HCT116 (cell line): ENCODE measurements around the gene MDFI. TPM values are rescaled to one million over a fixed set of nuclear protein-coding genes. Genes with fewer than 3 reads are reported as not detected.

Experiments used
- ATAC-seq: fragments of 200-7000 bp; cut with Tn5 transposase; 2 replicates; pipeline ENCODE4 v1.9.1; 2020; ENCODE audit warnings: mild to moderate bottlenecking, moderate library complexity
- BruUV-seq: library from RNA; stranded (reverse); fragments of 400-500 nt; replicated peaks from 2 replicates; lab custom pipeline; 2021; lab: Mats Ljungman, UMichigan
- CTCF ChIA-PET: fragments of 300-600 bp; sonication (Branson Sonifier 250); formaldehyde crosslinking; loops from one replicate; lab custom pipeline; 2021; ENCODE audit warnings: antibody characterized with exemption; lab: Charles Lee
- POLR2A ChIA-PET: fragments of 300-600, 350-600 bp; sonication (Branson Sonifier 250); formaldehyde crosslinking; loops from one replicate; lab custom pipeline; 2021; ENCODE audit warnings: antibody characterized with exemption; lab: Charles Lee
- RAD21 ChIA-PET, 2 experiments: fragments of 300-600 bp; sonication (Branson Sonifier 250); formaldehyde crosslinking; loops; one replicate each; lab custom pipeline; 2023; ENCODE audit warnings: low total read pairs in 2 of 2; ENCODE audit not compliant: uncharacterized antibody in 2 of 2, unreplicated experiment in 2 of 2, low non-redundant PET in 1 of 2; lab: Charles Lee
- DNase-seq: peaks from one replicate; pipeline ENCODE4 v3.0.0-alpha.2; 2010; ENCODE audit warnings: low read depth, low spot score
- H2AFZ ChIP-seq: fragments of 200-600 bp; shearing (Covaris generic), sonication (generic); 2 replicates; pipeline ENCODE4 v1.6.1; 2017; ENCODE audit warnings: low read depth, mixed run types, mixed read lengths, antibody characterized with exemption, low read length; ENCODE audit not compliant: poor library complexity, severe bottlenecking
- H3K27ac ChIP-seq: 2 replicates; pipeline ENCODE4 v1.5.1; 2012; ENCODE audit warnings: low read depth, low read length
- H3K27me3 ChIP-seq: fragments of 200-600 bp; sonication (generic); 2 replicates; pipeline ENCODE4 v1.6.1; 2016; ENCODE audit warnings: mixed run types, low read length, mixed read lengths; ENCODE audit not compliant: insufficient read depth
- H3K36me3 ChIP-seq, 2 experiments: fragments of 200-500 bp in 1 of 2; fragments of 200-600 bp in 1 of 2; sonication (Bioruptor generic) in 1 of 2; sonication (generic) in 1 of 2; 2 replicates each; pipeline versions ENCODE4 v1.5.1 to v1.6.1; 2014 to 2016; ENCODE audit warnings: low read length in 2 of 2, inconsistent platforms in 1 of 2, mixed read lengths in 1 of 2, mixed run types in 1 of 2; ENCODE audit not compliant: insufficient read depth in 2 of 2, control insufficient read depth in 1 of 2
- H3K4me1 ChIP-seq, 2 experiments: fragments of 200-600 bp in 1 of 2; sonication (generic) in 1 of 2; 2 replicates each; pipeline versions ENCODE4 v1.5.1 to v1.6.1; 2012 to 2017; ENCODE audit warnings: low read length in 2 of 2, inconsistent platforms in 1 of 2, mild to moderate bottlenecking in 1 of 2, mixed read lengths in 1 of 2, mixed run types in 1 of 2, moderate library complexity in 1 of 2; ENCODE audit not compliant: insufficient read depth in 2 of 2, control insufficient read depth in 1 of 2
- H3K4me2 ChIP-seq: fragments of 200-600 bp; sonication (generic); 2 replicates; pipeline ENCODE4 v1.6.1; 2017; ENCODE audit warnings: mixed run types, low read length, mixed read lengths
- H3K4me3 ChIP-seq, 2 experiments: fragments of 200-600 bp in 1 of 2; sonication (generic) in 1 of 2; replicated peaks in 1 of 2; 2 replicates each; pipeline ENCODE4 v1.5.1; 2011 to 2016; ENCODE audit warnings: low read length in 2 of 2, control low read depth in 1 of 2, low read depth in 1 of 2, mild to moderate bottlenecking in 1 of 2, mixed read lengths in 1 of 2, mixed run types in 1 of 2
- H3K79me2 ChIP-seq: fragments of 200-600 bp; sonication (generic); 2 replicates; pipeline ENCODE4 v1.6.1; 2017; ENCODE audit warnings: mild to moderate bottlenecking, mixed run types, low read length, moderate library complexity, mixed read lengths; ENCODE audit not compliant: insufficient read depth
- H3K9ac ChIP-seq: fragments of 200-600 bp; sonication (generic); 2 replicates; pipeline ENCODE4 v1.6.1; 2016; ENCODE audit warnings: low read length, mixed read lengths
- H3K9me2 ChIP-seq: fragments of 200-600 bp; sonication (generic), shearing (Covaris generic); 2 replicates; pipeline ENCODE4 v1.6.1; 2017; ENCODE audit warnings: mixed run types, mild to moderate bottlenecking, moderate library complexity; ENCODE audit not compliant: insufficient read depth
- H3K9me3 ChIP-seq, 2 experiments: fragments of 200-500 bp in 1 of 2; fragments of 200-600 bp in 1 of 2; sonication (Bioruptor generic) in 1 of 2; sonication (generic) in 1 of 2; 2 replicates each; pipeline ENCODE4 v1.6.1; 2014 to 2017; ENCODE audit warnings: low read length in 2 of 2, mixed read lengths in 2 of 2, inconsistent platforms in 1 of 2, low read depth in 1 of 2, mild to moderate bottlenecking in 1 of 2, mixed run types in 1 of 2, moderate library complexity in 1 of 2; ENCODE audit not compliant: control insufficient read depth in 1 of 2, insufficient read depth in 1 of 2
- H4K20me1 ChIP-seq: fragments of 200-600 bp; sonication (generic), shearing (Covaris generic); 2 replicates; pipeline ENCODE4 v1.6.1; 2017; ENCODE audit warnings: mixed run types, mild to moderate bottlenecking, moderate library complexity; ENCODE audit not compliant: insufficient read depth
- ATF3 ChIP-seq: IDR thresholded peaks from 2 replicates; pipeline ENCODE4 v1.6.1; 2012
- CBX3 ChIP-seq: IDR thresholded peaks from 2 replicates; pipeline ENCODE4 v1.6.1; 2012; ENCODE audit warnings: low read depth
- CEBPB ChIP-seq: IDR thresholded peaks from 2 replicates; pipeline ENCODE4 v1.6.1; 2012; ENCODE audit warnings: low read depth
- CTCF ChIP-seq, 3 experiments: fragments of 200-600 bp in 1 of 3; sonication (generic) in 1 of 3; IDR thresholded peaks in 2 of 3; conservative IDR thresholded peaks in 1 of 3; 2 replicates each; pipeline ENCODE4 v1.5.1; 2012 to 2017; ENCODE audit warnings: low read depth in 2 of 3, low read length in 2 of 3, antibody characterized with exemption in 1 of 3, borderline replicate concordance in 1 of 3, control low read depth in 1 of 3, mild to moderate bottlenecking in 1 of 3, mixed read lengths in 1 of 3, mixed run types in 1 of 3, moderate library complexity in 1 of 3; ENCODE audit not compliant: insufficient read depth in 1 of 3
- EGR1 ChIP-seq: IDR thresholded peaks from 2 replicates; pipeline ENCODE4 v1.6.1; 2012; ENCODE audit warnings: low read depth
- EZH2phosphoT487 ChIP-seq: fragments of 200-600 bp; IDR thresholded peaks from 2 replicates; pipeline ENCODE4 v1.6.1; 2018; ENCODE audit warnings: antibody characterized with exemption, borderline replicate concordance
- FOSL1 ChIP-seq: IDR thresholded peaks from 2 replicates; pipeline ENCODE4 v1.6.1; 2012; ENCODE audit warnings: low read depth
- JUND ChIP-seq: IDR thresholded peaks from 2 replicates; pipeline ENCODE4 v1.6.1; 2012
- POLR2A ChIP-seq: IDR thresholded peaks from 2 replicates; pipeline ENCODE4 v1.7.0; 2011; ENCODE audit warnings: borderline replicate concordance; ENCODE audit not compliant: insufficient read depth, insufficient read length; ENCODE audit errors: extremely low read depth
- POLR2AphosphoS5 ChIP-seq: IDR thresholded peaks from 2 replicates; pipeline ENCODE4 v1.6.1; 2011; ENCODE audit warnings: mild to moderate bottlenecking, low read depth, low read length, moderate library complexity
- RAD21 ChIP-seq: IDR thresholded peaks from 2 replicates; pipeline ENCODE4 v1.6.1; 2012; ENCODE audit warnings: low read depth, mild to moderate bottlenecking
- SP1 ChIP-seq: IDR thresholded peaks from 2 replicates; pipeline ENCODE4 v1.6.1; 2012; ENCODE audit warnings: low read depth
- TCF7L2 ChIP-seq: IDR thresholded peaks from 2 replicates; pipeline ENCODE4 v1.7.0; 2011; ENCODE audit warnings: borderline replicate concordance, inconsistent platforms; ENCODE audit not compliant: insufficient read depth, insufficient read length; ENCODE audit errors: extremely low read depth
- ZNF274 ChIP-seq: fragments of 200-500 bp; sonication (Bioruptor generic); IDR thresholded peaks from 2 replicates; pipeline ENCODE4 v1.6.1; 2014; ENCODE audit warnings: mild to moderate bottlenecking, low read depth, low read length, inconsistent platforms
- intact Hi-C: fragments of 100-400 bp; cut with micrococcal nuclease; formaldehyde crosslinking; loops from 2 replicates; pipeline ENCODE4 v1.10.0; 2022
- total RNA-seq: library from RNA; stranded (reverse); gene quantifications from one replicate; pipeline ENCODE4 v1.2.1, GENCODE V29; 2021; ENCODE audit not compliant: unreplicated experiment
- TF ChIP-seq, protein P1 (sequence below): IDR thresholded peaks from 2 replicates; pipeline ENCODE4 v1.6.1; 2012; ENCODE audit warnings: low read depth

The MDFI gene
- total RNA-seq, 1 experiment from 2014 or later = 35.5 TPM

DNA sequence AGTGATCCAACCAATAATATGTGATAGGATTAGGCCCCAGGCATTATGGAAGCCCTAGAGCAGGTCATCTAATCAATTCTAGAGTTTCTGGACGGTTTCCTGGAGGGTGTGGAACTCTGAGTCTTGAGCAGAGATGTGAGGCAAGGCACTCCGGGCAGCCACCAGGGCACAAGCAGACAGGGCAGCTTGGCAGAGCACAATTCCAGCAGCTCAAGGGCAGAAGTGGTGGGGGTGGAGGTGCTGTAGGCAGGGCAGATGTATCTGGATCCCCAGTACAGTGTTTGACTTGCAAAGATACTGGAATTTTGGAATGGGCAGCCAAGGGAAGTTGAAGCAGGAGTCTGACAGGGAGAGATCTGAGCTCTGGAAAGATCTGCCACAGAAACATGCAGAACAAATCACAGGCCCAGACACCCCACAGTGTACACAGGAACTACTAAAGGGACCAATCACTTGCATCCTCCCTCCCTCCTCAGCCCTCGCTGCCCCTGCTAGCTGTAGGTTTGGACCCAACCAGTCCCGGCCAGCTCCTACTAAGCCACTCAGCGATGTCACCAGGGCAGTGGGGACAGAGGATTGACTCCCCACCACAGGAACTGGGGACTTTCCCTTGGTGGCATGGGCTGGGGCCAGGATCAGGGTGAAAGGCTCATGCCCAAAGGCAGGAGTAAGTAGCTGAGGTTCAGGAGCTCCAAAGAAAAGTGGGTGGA is 50.1 kb downstream of the MDFI start (continued):
- TF ChIP-seq SP1 (no peak), POLR2A (no peak)

- no peaks in the 10 kb centered on the region for H3K9me2 ChIP-seq
- BruUV-seq = no TSS peak
- no peaks in the 10 kb centered on the region for H3K27me3 ChIP-seq
- H3K79me2 ChIP-seq = no peaks in the 10 kb centered on the region
- POLR2A ChIA-PET = no interaction called here
- intact Hi-C loops = no loop called here
- H3K4me1 ChIP-seq = peaks cover 0 to 8% of the 10 kb centered on the region in 2 experiments; a peak in 2 of 4 replicates
- no peak overlapping the region for H3K27ac ChIP-seq
- no peaks in the 10 kb centered on the region for H3K9me3 ChIP-seq
- RAD21 ChIA-PET = no interaction called here
- CTCF ChIA-PET = interaction anchor here (0.8 to 1.5 kb wide), 3 partner anchors 10 to 87 kb away, joined by 3 to 6 read pairs (median 5); no protein-coding TSS in a partner anchor
- H4K20me1 ChIP-seq = no peaks in the 10 kb centered on the region
- no peak overlapping the region for H3K9ac ChIP-seq
- no peak overlapping the region; the same call in 1 of the 2 replicates for H3K4me2 ChIP-seq
- H2AFZ ChIP-seq = no peak overlapping the region
- no peaks in the 10 kb centered on the region for H3K36me3 ChIP-seq
- TF ChIP-seq CTCF (IDR thresholded peaks at IDR 0.05 in 2 of 3, conservative IDR thresholded peaks at IDR 0.05 in 1 of 3; ENCODE audit: borderline replicate concordance in 1 of 3, insufficient read depth in 1 of 3, low read depth in 2 of 3, low read length in 2 of 3) = no peak
- no peak for TF ChIP-seq FOSL1
- no peak for TF ChIP-seq POLR2A
- no peak for TF ChIP-seq ATF3
- no peak for TF ChIP-seq EGR1
- no peak for TF ChIP-seq POLR2AphosphoS5
- no peak for TF ChIP-seq EZH2phosphoT487
- TF ChIP-seq ZNF274 = no peak
- no peak for TF ChIP-seq JUND
- TF ChIP-seq CEBPB = no peak
- no peak for TF ChIP-seq CBX3
- TF ChIP-seq, protein P1, sequence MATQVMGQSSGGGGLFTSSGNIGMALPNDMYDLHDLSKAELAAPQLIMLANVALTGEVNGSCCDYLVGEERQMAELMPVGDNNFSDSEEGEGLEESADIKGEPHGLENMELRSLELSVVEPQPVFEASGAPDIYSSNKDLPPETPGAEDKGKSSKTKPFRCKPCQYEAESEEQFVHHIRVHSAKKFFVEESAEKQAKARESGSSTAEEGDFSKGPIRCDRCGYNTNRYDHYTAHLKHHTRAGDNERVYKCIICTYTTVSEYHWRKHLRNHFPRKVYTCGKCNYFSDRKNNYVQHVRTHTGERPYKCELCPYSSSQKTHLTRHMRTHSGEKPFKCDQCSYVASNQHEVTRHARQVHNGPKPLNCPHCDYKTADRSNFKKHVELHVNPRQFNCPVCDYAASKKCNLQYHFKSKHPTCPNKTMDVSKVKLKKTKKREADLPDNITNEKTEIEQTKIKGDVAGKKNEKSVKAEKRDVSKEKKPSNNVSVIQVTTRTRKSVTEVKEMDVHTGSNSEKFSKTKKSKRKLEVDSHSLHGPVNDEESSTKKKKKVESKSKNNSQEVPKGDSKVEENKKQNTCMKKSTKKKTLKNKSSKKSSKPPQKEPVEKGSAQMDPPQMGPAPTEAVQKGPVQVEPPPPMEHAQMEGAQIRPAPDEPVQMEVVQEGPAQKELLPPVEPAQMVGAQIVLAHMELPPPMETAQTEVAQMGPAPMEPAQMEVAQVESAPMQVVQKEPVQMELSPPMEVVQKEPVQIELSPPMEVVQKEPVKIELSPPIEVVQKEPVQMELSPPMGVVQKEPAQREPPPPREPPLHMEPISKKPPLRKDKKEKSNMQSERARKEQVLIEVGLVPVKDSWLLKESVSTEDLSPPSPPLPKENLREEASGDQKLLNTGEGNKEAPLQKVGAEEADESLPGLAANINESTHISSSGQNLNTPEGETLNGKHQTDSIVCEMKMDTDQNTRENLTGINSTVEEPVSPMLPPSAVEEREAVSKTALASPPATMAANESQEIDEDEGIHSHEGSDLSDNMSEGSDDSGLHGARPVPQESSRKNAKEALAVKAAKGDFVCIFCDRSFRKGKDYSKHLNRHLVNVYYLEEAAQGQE = no peak
- TF ChIP-seq TCF7L2 = no peak
- TF ChIP-seq RAD21 = no peak
- ATAC-seq (no peak), DNase-seq (no peak)
- H3K4me3 ChIP-seq = no peak overlapping the region
These were observed 51.1 kb downstream of the MDFI start for GRCh38 chr6:41689171-41690008.
